HG03575 (cell line): ENCODE measurements around the gene UPP1.
"Not testable (repeated sequence)": the region's sequence is repeated elsewhere in the genome, so short reads cannot be mapped to it uniquely, and the experiment has no call there.

Source experiments
- ATAC-seq: cut with Tn5 transposase; IDR thresholded peaks from one replicate; pipeline ENCODE4 v1.9.1; 2021; ENCODE audit not compliant: unreplicated experiment, insufficient number of reproducible peaks, low FRiP score; ENCODE audit errors: extremely low read depth

Gene UPP1

DNA sequence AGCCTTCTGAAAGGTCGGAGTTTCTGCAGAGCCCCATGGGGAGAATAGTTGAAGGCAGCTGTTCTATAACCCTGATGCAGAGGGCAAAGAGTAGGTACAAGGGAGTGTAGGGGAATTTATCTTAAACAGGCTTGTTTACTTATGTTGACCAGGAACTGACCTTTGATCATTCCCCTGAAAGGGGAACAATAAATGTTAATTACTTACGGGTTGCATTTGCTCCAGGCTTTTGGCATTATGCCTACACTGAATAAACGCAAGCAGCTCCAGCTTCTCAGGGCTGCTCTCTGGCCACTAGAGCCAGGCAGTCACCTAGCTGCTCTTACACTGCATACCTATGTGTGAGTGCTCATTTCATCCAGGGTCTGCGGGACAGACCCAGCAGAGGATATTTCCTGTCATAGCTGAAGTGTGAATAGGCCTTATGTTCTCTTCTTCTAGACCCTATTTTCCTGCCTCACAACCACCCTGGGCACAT, 55.3 kb downstream of the UPP1 start:
- no peak for ATAC-seq

DNA sequence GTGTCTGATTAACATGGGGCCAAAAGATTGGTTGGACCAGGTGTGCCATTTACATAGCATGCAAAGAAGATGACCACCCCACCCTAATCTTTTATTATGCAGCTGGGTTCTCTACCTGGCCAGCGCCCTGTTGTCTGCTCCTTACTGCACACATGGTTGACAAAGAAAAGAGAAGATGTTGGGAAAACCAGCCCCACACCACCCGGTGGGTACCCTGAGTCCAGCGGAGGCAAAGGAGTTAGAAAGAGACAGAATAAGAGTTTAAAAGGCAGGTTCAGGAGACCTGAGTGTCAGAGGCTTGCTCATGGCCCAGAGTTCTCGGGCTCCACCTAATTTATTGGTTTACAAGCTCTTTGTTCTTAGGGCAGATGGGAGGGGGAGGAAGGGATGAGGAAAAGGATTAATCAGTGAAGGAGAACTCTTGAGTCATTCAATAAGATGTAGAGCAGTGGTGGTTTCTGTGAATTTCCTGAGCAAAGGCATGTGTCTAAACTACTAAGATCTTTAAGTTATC, 58.1 kb downstream of the UPP1 start:
- ATAC-seq, result no peak

DNA sequence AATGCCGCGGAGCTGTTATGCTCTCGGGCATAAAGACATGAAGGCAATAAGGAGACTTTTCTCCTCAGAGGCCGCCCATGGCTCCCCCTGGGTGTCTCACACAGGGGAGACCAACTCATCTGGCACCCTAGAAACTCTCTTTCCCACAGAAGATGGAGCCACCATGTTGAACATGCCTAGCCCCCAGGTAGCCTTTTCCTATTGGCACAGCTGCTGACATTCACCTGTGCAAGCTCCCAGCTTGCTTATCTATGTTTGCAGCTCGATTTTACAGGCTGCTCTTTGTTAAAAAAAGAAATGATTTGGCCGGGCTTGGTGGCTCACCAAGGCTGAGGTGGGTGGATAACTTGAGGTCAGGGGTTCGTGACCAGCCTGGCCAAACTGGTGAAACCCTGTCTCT, 58.6 kb downstream of the UPP1 start:
- not testable (repeated sequence) for ATAC-seq

DNA sequence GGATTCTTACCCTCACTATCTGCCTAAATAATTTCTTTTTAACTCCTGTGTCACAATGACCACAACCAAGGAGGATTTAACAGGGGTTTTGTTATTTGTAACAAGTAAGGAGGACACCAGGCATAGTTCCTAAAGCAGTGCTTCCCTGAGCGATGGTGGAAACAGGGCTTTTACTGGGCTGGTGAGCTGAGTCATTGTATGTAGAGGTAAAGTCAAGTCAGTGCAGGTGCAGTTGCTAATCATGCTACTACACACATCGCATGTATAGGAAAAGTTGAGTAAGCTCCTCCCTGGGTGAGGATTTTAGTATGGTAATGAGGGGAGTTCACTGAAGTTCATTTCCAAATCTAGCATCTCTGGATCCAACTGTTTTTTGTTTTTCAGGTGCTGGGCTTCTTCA, 59.2 kb downstream of the UPP1 start:
- no peak for ATAC-seq

DNA sequence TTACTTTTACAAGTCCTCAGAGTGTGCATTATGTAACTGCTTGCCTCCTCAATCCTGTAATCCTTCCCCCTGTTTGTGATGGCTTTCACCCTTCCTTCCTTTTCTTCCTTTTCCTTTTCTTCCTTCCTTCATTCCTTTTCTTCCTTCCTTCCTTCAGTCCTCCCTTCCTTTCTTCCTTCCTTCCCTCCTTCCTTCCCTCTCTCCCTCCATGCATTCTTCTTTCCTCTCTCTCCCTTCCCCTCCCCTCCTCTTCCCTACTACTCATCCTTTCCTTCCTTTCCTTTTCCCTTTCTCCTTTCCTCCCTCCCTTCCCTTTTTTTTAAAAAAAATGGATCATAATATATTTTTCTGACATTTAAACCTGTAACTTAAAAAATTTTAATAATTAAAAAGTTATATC, 60.0 kb downstream of the UPP1 start:
- ATAC-seq, result no peak

DNA sequence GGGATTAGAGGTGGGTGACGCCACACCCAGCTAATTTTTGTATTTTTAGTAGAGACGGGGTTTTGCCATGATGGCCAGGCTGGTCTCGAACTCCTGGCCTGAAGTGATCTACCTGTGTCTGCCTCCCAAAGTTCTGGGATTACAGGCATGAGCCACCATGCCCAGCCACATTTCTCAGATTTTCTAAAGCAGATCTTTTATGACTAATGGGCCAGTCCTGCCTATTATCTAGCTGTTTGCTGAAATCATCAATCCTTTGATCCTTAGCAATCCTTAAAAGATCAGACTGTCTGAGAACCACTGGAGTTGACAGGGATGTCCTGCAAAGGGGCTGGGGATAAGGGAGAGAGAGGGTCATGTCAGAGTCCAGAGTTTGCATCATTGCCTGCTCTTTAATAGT, 61.0 kb downstream of the UPP1 start:
- no peak for ATAC-seq

DNA sequence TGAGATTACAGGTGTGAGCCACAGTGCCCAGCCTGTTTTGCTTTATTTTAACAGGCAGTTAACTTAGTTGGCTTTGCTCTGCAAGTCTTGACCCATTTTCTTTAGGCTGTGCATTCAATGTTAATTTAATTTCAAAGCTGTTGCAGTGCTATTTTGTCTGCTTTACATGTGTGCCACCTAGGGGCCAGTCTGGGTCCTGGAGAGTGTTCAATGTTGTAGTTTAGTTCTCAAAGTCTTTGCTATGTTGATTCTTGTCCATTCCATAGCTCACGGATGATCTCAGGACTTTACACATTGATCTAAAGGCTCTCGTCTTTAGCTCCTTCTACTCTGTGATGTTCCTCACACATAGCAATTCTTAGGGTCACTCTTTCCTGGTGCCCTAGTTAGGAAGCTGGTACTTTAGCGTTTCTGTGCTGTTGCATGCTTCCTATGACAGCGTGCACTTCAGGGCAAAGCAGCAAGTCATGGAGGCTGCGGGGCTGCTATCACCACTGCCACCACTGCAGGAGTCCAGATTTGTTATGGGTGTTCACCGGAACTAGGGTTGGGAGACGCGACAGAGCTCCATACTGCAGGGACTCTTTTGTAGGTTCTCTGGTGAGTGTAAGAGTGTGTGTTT, 65.8 kb downstream of the UPP1 start:
- ATAC-seq, result no peak
